Measurements from ENCODE around the gene SLC35E4.
"Not testable (repeated sequence)": the region's sequence is repeated elsewhere in the genome, so short reads cannot be mapped to it uniquely, and the experiment has no call there.

Gene SLC35E4

GRCh38 chr22:30652852-30653251, 17.3 kb downstream of the SLC35E4 start:
- DNase-seq = no peak

- no peak for DNase-seq
Measured at GRCh38 chr22:30654361-30654760, 18.8 kb downstream of the SLC35E4 start.

- no peak for DNase-seq
Measured at GRCh38 chr22:30655532-30655931, 20.0 kb downstream of the SLC35E4 start.

- DNase-seq = no peak
Measured at GRCh38 chr22:30662040-30662439, 26.5 kb downstream of the SLC35E4 start.

- DNase-seq = no peak
Measured at GRCh38 chr22:30664798-30665197, 29.2 kb downstream of the SLC35E4 start.

- no peak for DNase-seq
Measured at GRCh38 chr22:30665266-30665665, 29.7 kb downstream of the SLC35E4 start.

GRCh38 chr22:30665786-30666185, 30.2 kb downstream of the SLC35E4 start:
- peak in 1 of 2 experiments; percentile 16 for DNase-seq

GRCh38 chr22:30667107-30667493, 31.5 kb downstream of the SLC35E4 start:
- peak in 1 of 2 experiments; percentile 32 for DNase-seq

GRCh38 chr22:30667494-30668385, 32.2 kb downstream of the SLC35E4 start, which contains the start of gene DUSP18:
TSS of gene DUSP18 (minus strand) at chr22:30667875. CDS start at chr22:30664003, 3,872 bp downstream.
- DNase-seq = peak; percentile 80 to 96

GRCh38 chr22:30668386-30668710, 32.8 kb downstream of the SLC35E4 start:
- no peak for DNase-seq

GRCh38 chr22:30671071-30671470, 35.5 kb downstream of the SLC35E4 start:
- DNase-seq = no peak

- DNase-seq = no peak
Measured at GRCh38 chr22:30673136-30673535, 37.6 kb downstream of the SLC35E4 start.

- no peak for DNase-seq
Measured at GRCh38 chr22:30674482-30674881, 38.9 kb downstream of the SLC35E4 start.

- DNase-seq = no peak
Measured at GRCh38 chr22:30675436-30675835, 39.9 kb downstream of the SLC35E4 start.

GRCh38 chr22:30676565-30676964, 41.0 kb downstream of the SLC35E4 start:
- DNase-seq = not testable (repeated sequence)

- DNase-seq = not testable (repeated sequence)
Measured at GRCh38 chr22:30679895-30680690, 44.5 kb downstream of the SLC35E4 start.

GRCh38 chr22:30680991-30681770, 45.6 kb downstream of the SLC35E4 start:
- DNase-seq = no peak

- DNase-seq = peak in 1 of 2 experiments; percentile 7
Measured at GRCh38 chr22:30681831-30682230, 46.2 kb downstream of the SLC35E4 start.

- DNase-seq = no peak
Measured at GRCh38 chr22:30685178-30685577, 49.6 kb downstream of the SLC35E4 start.

- no peak for DNase-seq
Measured at GRCh38 chr22:30687358-30687757, 51.8 kb downstream of the SLC35E4 start.

GRCh38 chr22:30689622-30690021, 54.0 kb downstream of the SLC35E4 start:
- no peak for DNase-seq

- no peak for DNase-seq
Measured at GRCh38 chr22:30691204-30691603, 55.6 kb downstream of the SLC35E4 start.

GRCh38 chr22:30694171-30694639, 58.6 kb downstream of the SLC35E4 start:
- peak; percentile 47 to 82 for DNase-seq

All from NCI-H526 (cell line).